Cardiac fibroblast (primary cell): ENCODE measurements around the gene CASKIN1.
A peak's percentile ranks its signal among the peaks of the same experiment; 100 is the strongest.

Experiments
- DNase-seq, 2 donors: peaks; one replicate each; pipeline versions ENCODE4 v3.0.0 to v3.0.0-alpha.2; 2010; ENCODE audit warnings: low read depth in 2 of 2
- H3K4me3 ChIP-seq, 2 donors: replicated peaks in 1 of 2; 1 replicate in 1 of 2; 2 replicates in 1 of 2; pipeline ENCODE4 v1.5.1; 2011; ENCODE audit warnings: low read depth in 2 of 2, low read length in 2 of 2, mild to moderate bottlenecking in 2 of 2, moderate library complexity in 1 of 2
- CTCF ChIP-seq: IDR thresholded peaks from one replicate; pipeline ENCODE4 v1.5.1; 2011; ENCODE audit warnings: low read depth, mild to moderate bottlenecking, low read length, inconsistent platforms

Gene CASKIN1

GRCh38 chr16:2196981-2197511 lies 641 bp upstream of the CASKIN1 start:
- no peak for TF ChIP-seq CTCF
- H3K4me3 ChIP-seq = no peak overlapping the region
- no peak for DNase-seq

- no peak overlapping the region for H3K4me3 ChIP-seq
- TF ChIP-seq CTCF = no peak
Observed at GRCh38 chr16:2195322-2196161, 863 bp downstream of the CASKIN1 start.

GRCh38 chr16:2194852-2195321 lies 1.5 kb downstream of the CASKIN1 start:
- peak; percentile 53 to 62 for DNase-seq
- H3K4me3 ChIP-seq = no peak overlapping the region
- peak; percentile 37 for TF ChIP-seq CTCF

More at GRCh38 chr16:2195322-2196161, 863 bp downstream of the CASKIN1 start:
- no peak for DNase-seq

- H3K4me3 ChIP-seq = no peak overlapping the region
- no peak for TF ChIP-seq CTCF
- peak in 1 of 2 donors; percentile 51 for DNase-seq
Observed at GRCh38 chr16:2194166-2194834, 2.1 kb downstream of the CASKIN1 start.

- H3K4me3 ChIP-seq = no peak overlapping the region
- TF ChIP-seq CTCF = no peak
- DNase-seq = no peak
Observed at GRCh38 chr16:2191446-2191706, 5.0 kb downstream of the CASKIN1 start.

- H3K4me3 ChIP-seq = no peak overlapping the region
- DNase-seq = no peak
- no peak for TF ChIP-seq CTCF
Observed at GRCh38 chr16:2190659-2191445, 5.6 kb downstream of the CASKIN1 start.
